ENCODE data around the gene PYCARD.
A peak's percentile ranks its signal among the peaks of the same experiment; 100 is the strongest.
"Not testable (repeated sequence)": the region's sequence is repeated elsewhere in the genome, so short reads cannot be mapped to it uniquely, and the experiment has no call there.

PYCARD gene

GRCh38 chr16:31189412-31189778 lies 13.2 kb downstream of the PYCARD start:
- DNase-seq, result no peak

DNA sequence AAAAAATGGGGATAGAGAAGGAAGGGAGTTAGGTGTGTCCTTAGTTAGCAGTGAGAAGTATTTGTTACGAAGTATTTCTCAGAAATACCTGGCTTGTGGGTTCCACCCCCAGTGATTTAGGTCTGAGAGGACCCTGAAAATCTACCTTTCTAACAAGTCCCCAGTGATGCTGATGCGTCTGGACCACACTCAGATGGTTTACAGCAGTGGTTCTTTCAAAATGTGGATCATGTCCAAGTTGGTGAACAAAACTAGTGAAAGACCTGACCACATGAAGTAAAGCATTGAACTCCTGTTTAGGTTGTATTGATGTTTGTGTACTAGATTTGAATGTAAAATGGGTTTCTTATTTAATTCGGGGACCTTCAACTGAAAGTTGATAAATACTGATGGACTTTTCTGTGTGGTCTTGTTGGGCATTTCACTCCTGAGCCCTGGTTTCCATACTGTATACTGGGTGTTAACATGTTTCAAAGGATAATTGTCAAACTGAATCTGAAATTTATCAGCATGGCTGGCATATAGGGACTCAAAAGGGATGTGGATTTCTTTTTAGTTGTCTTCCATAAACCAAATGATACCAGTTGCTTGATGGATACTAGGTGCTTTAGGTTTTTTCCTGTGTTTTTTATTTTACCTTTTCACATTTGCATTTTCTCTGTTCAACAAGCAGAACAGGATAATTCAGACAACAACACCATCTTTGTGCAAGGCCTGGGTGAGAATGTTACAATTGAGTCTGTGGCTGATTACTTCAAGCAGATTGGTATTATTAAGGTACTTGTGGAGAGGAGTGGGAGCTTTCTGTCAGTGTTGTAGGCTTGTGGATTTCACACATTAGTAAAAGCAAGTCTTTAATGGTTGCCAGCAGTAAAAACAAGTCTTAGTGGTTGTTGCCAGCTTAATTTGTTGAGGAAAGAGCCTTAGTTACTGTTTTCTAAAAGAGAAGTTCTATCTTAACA lies 13.8 kb downstream of the PYCARD start:
- no peak for DNase-seq

DNA sequence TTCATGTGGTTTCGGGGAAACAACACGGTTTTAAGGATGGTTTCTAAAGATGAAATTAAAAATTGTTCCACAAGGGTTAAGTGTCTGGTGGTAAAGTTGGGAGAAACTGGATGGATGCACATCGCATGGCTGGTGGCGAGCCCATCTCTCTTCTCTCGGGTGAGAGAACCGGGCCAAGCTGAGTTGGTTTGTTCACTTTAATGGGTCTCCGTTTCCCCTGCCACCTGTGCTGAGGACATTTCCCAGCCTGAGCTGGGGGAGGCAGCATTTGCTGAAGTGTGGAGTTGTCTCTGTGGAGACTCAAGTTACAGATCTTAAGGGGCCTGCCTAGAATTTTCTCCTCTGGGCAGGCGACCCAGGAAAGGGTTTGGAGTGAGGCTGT lies 14.8 kb downstream of the PYCARD start:
- DNase-seq, result no peak

- no peak for DNase-seq
Observed at GRCh38 chr16:31186930-31187807, 15.4 kb downstream of the PYCARD start.

- DNase-seq, result no peak
Observed at GRCh38 chr16:31186176-31186575, 16.4 kb downstream of the PYCARD start.

DNA sequence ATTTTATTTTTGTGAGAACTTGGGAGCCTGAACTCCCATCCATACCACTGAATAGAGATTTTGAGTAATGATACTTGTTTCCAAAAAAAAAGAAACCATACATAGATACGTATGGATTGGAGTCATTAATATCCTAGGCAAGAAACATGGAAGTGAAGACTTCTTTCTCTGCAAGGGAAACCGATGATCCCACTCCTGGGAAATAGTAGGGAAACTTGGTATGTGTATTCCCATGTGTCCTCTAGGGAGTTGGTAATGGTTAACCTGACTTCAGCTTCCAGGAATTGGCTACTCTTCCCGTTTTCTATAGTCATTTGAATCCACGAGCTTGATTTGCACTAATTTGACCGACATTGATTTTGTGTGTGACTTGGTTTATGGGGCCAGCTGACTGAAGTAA lies 17.2 kb downstream of the PYCARD start:
- no peak for DNase-seq

DNA sequence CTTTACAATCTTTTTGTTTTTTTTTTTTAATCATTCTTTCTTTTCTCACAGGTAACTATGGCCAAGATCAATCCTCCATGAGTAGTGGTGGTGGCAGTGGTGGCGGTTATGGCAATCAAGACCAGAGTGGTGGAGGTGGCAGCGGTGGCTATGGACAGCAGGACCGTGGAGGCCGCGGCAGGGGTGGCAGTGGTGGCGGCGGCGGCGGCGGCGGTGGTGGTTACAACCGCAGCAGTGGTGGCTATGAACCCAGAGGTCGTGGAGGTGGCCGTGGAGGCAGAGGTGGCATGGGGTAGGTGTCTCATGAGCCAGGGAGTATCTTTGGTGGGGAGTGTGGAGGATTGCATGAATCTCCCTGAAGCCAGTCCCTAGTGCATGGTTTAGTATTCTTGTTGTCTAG lies 17.7 kb downstream of the PYCARD start:
- DNase-seq, result no peak

- DNase-seq, result no peak
Observed at GRCh38 chr16:31183432-31184428, 18.8 kb downstream of the PYCARD start.

- DNase-seq, result no peak
Observed at GRCh38 chr16:31182391-31182790, 20.2 kb downstream of the PYCARD start.

GRCh38 chr16:31181102-31181830 lies 21.3 kb downstream of the PYCARD start:
- DNase-seq, result no peak

- DNase-seq, result peak; percentile 90 to 93
Observed at GRCh38 chr16:31179747-31180459, 22.7 kb downstream of the PYCARD start, which contains the start of gene FUS. Gene FUS, plus strand, starts transcription at chr16:31180139. Its CDS starts 76 bp downstream, at chr16:31180215.

DNA sequence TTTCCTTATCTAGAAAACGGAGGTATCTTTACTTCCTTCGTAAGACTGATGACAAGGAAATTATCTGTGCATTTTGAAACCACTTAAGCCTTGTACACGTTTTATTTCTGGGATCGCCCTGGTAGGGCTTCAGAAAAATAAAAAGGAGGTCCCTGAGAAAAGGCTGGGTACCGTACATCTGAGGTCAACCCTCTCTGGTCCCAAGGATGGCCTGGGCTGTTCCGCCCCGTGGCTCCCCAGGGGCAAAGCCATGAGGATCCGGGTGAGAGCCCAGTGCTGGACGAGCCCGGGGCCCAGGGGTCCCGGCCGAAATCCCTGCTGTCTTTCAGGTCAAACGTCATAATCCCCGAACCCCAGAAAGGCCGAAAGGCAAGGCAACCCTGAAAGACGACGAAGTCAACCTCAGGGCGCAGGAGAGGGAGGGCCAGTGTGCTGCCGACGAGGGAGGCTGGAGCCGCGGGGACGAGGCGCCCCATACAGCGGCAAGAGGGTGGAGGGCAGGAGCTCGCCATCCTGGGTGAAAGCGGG lies 23.3 kb downstream of the PYCARD start:
- DNase-seq, result no peak

- DNase-seq, result no peak
Observed at GRCh38 chr16:31177136-31177535, 25.4 kb downstream of the PYCARD start.

GRCh38 chr16:31170048-31170447 lies 32.5 kb downstream of the PYCARD start:
- DNase-seq, result not testable (repeated sequence)

DNA sequence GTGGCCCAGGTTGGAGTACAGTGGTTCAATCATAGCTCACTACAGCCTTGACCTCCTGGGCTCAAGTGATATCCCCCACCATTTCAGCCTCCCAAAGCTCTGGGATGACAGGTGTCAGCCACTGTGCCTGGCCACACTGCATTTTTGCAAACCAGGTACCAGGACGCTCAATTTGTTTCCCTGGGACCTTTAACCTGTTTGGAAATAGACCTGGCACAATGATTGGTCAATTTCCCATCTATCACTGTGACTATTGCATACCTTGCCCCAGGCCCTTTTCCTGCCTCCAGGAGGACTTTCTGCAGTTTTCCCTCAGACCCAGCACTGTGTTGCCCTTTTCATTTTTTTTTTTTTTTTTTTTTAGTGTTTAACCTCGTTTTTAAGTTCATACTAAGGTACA lies 33.7 kb downstream of the PYCARD start:
- DNase-seq, result no peak

DNA sequence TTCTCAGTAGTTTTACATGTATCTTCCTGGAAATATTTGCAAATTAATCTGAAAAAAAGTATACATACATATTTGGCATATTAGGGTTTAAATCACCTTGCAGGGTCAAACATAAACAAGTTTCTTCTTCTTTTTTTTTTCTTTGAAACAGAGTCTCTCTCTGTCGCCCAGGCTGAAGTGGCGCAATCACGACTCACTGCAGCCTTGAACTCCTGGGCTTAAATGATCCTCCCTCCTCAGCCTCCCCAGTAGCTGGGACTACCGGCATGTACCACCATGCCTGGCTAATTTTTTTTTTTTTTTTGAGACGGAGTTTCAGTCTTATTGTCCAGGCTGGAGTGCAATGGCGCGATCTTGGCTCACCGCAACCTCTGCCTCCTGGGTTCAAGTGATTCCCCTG lies 35.2 kb downstream of the PYCARD start:
- DNase-seq, result no peak

DNA sequence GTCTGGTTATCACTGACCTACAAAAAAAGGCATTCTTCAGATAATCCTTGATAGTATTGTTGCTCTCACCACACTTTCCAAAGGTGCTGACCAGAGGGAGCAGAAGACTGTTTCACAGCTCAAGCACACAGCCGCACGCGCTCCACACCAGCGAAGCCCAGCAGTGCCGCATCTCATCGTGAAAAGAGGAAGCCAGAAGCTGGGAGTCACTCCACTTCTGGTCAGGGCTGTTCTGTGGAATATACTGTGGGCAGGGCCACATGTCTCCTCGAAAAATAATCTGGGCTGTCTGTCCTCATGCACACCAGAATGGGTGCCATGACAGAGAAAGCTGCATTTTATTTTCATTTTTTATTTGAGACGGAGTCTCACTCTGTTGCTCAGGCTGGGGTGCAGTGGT lies 45.4 kb downstream of the PYCARD start:
- no peak for DNase-seq
